Urothelium cell line (cell line): ENCODE data around the gene TNRC6C.
A peak's percentile ranks its signal among the peaks of the same experiment; 100 is the strongest.
"Not testable (repeated sequence)": the region's sequence is repeated elsewhere in the genome, so short reads cannot be mapped to it uniquely, and the experiment has no call there.

Experiments used
- DNase-seq: peaks from one replicate; pipeline ENCODE4 v3.0.0; 2011; ENCODE audit warnings: low spot score, mixed read lengths
- FAIRE-seq: peaks from 2 replicates; lab custom pipeline; 2011; peaks lifted over from hg19 to GRCh38; lab: Jason Lieb, UNC

TNRC6C gene

GRCh38 chr17:78107976-78108725 lies 149.6 kb downstream of the TNRC6C start:
- DNase-seq (no peak), FAIRE-seq (no peak)

GRCh38 chr17:78108726-78109488 lies 150.4 kb downstream of the TNRC6C start:
- no peak for DNase-seq
- no peak for FAIRE-seq

DNA sequence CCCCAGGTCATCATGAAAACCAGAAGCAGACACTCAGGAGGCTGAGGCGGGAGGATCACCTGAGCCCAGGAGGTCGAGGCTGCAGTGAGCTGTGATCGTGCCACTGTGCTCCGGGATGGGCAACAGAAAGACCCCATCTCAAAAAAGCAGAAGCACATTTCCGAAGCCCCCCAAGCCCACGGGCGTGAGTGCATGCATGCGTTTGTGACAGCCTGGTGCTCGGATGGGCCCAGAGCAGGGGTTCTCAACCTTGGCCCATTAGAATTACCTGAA lies 150.9 kb downstream of the TNRC6C start:
- no peak for FAIRE-seq
- DNase-seq: no peak

DNA sequence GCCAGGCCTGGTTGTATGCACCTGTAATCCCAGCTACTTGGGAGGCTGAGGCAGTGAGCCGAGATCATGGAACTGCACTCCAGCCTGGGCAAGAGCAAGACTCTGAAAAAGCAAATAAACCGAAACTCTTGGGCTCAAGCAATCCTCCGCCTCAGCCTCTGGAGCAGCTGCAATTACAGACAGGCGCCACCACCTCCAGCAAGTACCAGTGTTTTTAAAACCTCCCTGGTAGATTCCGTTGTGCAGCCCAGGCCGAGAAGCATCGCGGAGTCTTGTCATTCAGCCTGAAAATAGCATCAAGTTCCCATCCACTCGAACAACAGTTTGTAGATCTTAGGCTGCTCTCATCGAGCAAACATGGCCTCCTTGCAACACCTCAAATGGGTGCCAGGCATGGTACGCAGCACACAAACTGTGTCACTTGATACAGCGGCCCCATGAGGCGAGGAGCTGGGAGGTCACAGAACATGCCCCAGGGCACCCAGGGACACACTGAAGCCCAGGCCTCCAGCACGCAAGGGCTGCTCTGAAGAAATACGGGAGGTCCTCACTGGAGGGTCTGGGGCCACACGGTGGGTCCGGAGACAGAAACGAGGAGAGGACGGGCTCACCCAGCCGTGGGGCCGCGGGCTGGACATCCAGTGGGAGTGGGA lies 152.0 kb downstream of the TNRC6C start:
- no peak for FAIRE-seq
- DNase-seq: no peak

GRCh38 chr17:78111016-78111726 lies 152.7 kb downstream of the TNRC6C start:
- DNase-seq (no peak), FAIRE-seq (peak; percentile 74)

GRCh38 chr17:78111727-78112517 lies 153.4 kb downstream of the TNRC6C start:
- FAIRE-seq (no peak), DNase-seq (no peak)

GRCh38 chr17:78112518-78113471 lies 154.3 kb downstream of the TNRC6C start:
- DNase-seq (peak; percentile 91), FAIRE-seq (peak; percentile 48)

GRCh38 chr17:78113804-78114785 lies 155.6 kb downstream of the TNRC6C start:
- FAIRE-seq: no peak
- no peak for DNase-seq

DNA sequence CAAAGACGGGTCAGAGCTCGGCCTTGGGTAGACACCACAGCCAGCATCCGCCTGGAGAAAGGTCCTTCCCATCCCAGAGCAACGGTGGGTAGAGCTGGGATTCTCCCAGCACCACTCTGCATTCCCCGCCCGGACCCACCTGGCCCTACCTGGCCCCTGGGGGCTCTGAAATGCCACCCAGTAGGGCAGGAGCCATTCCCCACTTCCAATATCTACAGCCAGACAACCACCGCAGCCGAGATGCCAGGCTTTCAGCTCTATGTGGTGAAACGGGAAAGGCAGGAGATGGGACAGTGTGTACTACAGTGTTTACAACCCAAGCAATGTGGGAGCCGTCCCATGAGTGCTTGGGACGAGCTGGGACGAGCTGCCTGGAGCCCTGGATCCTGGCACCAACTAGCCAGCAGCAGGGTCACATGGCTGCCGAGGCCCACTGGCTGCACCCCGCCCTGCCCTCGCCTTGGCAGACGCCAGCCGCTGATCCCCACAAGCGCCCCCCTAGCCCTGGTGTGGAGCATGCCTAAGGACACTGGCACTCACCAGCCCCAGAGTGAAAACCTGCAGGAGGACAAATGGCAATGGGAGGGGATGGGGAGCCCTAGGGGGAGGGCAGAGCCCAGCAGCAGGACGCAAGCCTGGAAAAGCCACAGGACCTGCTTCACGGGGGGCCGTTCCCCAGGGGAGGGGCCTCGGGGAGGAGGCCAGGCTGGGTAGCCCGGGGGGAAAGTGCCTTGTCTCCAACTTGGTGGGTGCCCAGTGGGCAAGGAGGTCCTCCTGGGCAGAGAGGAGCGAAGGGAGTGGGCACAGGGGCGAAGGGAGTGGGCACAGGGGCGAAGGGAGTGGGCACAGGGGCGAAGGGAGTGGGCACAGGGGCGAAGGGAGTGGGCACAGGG lies 156.6 kb downstream of the TNRC6C start:
- DNase-seq (no peak), FAIRE-seq (no peak)

- not testable (repeated sequence) for DNase-seq, FAIRE-seq
These were observed 157.3 kb downstream of the TNRC6C start for GRCh38 chr17:78115803-78116202.

GRCh38 chr17:78116411-78116810 lies 157.9 kb downstream of the TNRC6C start:
- FAIRE-seq: no peak
- no peak for DNase-seq

- FAIRE-seq: no peak
- DNase-seq: no peak
These were observed 158.8 kb downstream of the TNRC6C start for GRCh38 chr17:78117027-78117981.

DNA sequence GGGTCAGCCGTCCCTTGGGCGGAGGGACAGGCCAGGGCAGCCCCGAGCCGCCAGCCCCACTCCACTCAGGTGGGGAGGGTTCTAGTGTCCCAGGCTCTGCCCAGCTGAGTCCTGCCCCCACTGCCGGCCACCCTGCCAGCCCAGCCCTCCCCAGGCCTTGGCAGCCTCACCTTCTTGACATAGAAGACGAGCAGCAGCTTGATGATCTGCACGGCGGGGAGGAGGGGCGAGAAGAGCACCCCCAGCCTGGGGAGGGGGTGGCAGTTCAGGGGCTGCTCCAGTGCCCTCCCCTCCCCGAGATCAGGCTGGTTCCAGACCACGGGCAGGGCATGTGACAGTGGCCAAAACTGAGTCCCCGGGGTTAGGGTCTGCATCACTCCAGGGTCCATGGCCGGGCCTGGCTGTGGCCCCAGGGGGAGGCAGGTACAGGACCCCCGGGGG lies 160.3 kb downstream of the TNRC6C start:
- FAIRE-seq: peak; percentile 50
- DNase-seq: no peak

DNA sequence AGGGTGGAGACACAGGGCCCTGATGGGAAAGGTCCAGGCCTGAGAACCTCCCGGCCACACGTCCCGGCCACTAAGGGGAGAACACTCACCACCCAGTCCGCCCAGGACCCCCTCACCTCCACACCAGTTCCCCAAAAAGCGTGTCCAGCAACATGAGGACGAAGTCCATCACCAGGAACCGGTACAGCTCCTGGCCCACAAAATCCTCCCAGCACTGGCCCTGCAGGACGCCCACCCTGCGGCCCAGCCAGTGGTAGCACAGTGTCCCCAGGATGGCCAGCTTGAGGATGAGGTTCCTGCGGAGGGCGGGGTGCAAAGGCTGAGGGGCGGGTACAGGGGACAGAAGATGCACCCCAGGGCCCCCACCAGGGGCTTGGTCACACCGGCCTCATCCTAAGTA lies 162.0 kb downstream of the TNRC6C start:
- FAIRE-seq (no peak), DNase-seq (no peak)

GRCh38 chr17:78120971-78121800 lies 162.7 kb downstream of the TNRC6C start:
- DNase-seq: no peak
- FAIRE-seq: no peak
